Colonic mucosa (tissue), 4 donors: Measurements from ENCODE around the gene FARS2. TPM values are rescaled to one million over a fixed set of nuclear protein-coding genes. Genes with fewer than 3 reads are reported as not detected.

Source experiments
- DNase-seq: peaks from one replicate; pipeline ENCODE4 v3.0.0-alpha.2; 2020
- H3K27ac ChIP-seq: fragments of 200-600 bp; one replicate; pipeline ENCODE4 v1.8.0; 2021
- H3K27me3 ChIP-seq: fragments of 200-600 bp; one replicate; pipeline ENCODE4 v1.8.0; 2021
- H3K36me3 ChIP-seq: fragments of 200-600 bp; one replicate; pipeline ENCODE4 v1.8.0; 2021
- H3K4me1 ChIP-seq: fragments of 200-600 bp; one replicate; pipeline ENCODE4 v1.8.0; 2021; ENCODE audit warnings: mild to moderate bottlenecking
- H3K4me3 ChIP-seq: fragments of 200-600 bp; one replicate; pipeline ENCODE4 v1.8.0; 2021
- H3K9ac ChIP-seq, 2 donors: one replicate each; pipeline ENCODE4 v1.7.0; 2013; ENCODE audit warnings: control low read depth in 2 of 2, low read depth in 2 of 2, low read length in 2 of 2
- H3K9me3 ChIP-seq: fragments of 200-600 bp; one replicate; pipeline ENCODE4 v1.8.0; 2021
- intact Hi-C: fragments of 100-400 bp; cut with DNase I; formaldehyde crosslinking; loops from one replicate; pipeline ENCODE4 v1.14.1; 2022
- total RNA-seq, 2 donors: library from RNA; stranded (reverse); fragmentation: NEBNext Ultra II Directional in 1 of 2; extraction: Animal tissue kit (Norgen Biotek cat#: 25700) in 1 of 2; gene quantifications; one replicate each; pipeline ENCODE4 v1.2.1, GENCODE V29; 2021
- TF ChIP-seq, protein P1 (sequence below): fragments of 200-600 bp; IDR thresholded peaks from one replicate; pipeline ENCODE4 v1.8.0; 2022; ENCODE audit warnings: antibody characterized with exemption, mild to moderate bottlenecking
- donor health status: healthy.
- donor health status: DM: no; HTN: no; CAD: no.
- donor health status: DM: no; HTN: no; CAD: no.

Gene FARS2
- total RNA-seq, 2 donors from 2014 or later, result 14.7 to 23.0 TPM

DNA sequence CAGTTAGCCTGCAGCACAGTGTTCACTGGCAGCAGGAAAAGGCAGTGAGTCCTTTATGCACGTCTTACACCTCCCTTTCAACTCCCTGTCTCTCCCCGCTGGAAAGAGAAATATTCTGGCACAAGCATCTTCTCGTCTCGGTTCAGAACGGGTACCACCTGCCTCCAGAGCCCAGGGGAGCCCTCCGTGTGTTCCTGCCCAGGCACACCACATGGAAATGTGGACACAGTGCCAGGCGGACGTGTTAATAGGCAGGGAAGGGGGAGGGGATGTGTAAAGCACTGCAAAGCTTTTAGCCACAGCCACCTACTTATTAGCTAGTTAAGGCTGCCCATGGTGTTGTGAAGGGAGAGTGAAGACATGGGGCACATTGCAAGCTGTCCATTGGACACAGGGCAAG lies 219.7 kb downstream of the FARS2 start:
- Histone ChIP-seq H3K4me3 (no peak overlapping the region), H3K36me3 (no peaks in the 10 kb centered on the region), H3K27me3 (no peaks in the 10 kb centered on the region), H3K9me3 (no peaks in the 10 kb centered on the region), H3K9ac (no peak overlapping the region), H3K27ac (no peak overlapping the region), H3K4me1 (no peaks in the 10 kb centered on the region)
- intact Hi-C loops, result no loop called here
- no peak for DNase-seq
- TF ChIP-seq, protein P1, sequence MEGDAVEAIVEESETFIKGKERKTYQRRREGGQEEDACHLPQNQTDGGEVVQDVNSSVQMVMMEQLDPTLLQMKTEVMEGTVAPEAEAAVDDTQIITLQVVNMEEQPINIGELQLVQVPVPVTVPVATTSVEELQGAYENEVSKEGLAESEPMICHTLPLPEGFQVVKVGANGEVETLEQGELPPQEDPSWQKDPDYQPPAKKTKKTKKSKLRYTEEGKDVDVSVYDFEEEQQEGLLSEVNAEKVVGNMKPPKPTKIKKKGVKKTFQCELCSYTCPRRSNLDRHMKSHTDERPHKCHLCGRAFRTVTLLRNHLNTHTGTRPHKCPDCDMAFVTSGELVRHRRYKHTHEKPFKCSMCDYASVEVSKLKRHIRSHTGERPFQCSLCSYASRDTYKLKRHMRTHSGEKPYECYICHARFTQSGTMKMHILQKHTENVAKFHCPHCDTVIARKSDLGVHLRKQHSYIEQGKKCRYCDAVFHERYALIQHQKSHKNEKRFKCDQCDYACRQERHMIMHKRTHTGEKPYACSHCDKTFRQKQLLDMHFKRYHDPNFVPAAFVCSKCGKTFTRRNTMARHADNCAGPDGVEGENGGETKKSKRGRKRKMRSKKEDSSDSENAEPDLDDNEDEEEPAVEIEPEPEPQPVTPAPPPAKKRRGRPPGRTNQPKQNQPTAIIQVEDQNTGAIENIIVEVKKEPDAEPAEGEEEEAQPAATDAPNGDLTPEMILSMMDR, result no peak

DNA sequence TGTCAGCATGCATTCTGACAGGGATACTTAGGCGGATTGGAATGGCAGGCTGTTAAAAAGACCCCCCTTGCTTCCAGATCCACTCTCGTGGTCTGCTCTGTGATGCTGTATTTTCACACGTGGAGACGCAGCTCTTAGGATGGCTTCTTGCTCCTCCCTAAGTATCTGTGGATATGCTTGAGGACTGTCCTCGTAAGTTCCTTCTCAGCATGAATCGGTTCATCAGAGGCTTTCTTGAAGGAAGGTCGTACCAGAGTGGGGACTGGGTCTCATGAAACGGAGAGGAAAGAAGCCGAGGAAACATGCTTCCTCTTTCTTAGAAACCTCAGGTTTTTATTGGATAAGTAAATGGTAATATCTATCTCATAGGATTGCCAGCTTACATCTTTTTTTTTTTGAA lies 220.4 kb downstream of the FARS2 start:
- H3K27me3 ChIP-seq, result no peaks in the 10 kb centered on the region
- intact Hi-C loops, result no loop called here
- H3K4me3 ChIP-seq, result no peak overlapping the region
- H3K4me1 ChIP-seq, result no peaks in the 10 kb centered on the region
- DNase-seq, result no peak
- TF ChIP-seq, protein P1, result no peak
- H3K9me3 ChIP-seq, result no peaks in the 10 kb centered on the region
- H3K27ac ChIP-seq, result no peak overlapping the region
- H3K36me3 ChIP-seq, result no peaks in the 10 kb centered on the region
- H3K9ac ChIP-seq, result no peak overlapping the region

DNA sequence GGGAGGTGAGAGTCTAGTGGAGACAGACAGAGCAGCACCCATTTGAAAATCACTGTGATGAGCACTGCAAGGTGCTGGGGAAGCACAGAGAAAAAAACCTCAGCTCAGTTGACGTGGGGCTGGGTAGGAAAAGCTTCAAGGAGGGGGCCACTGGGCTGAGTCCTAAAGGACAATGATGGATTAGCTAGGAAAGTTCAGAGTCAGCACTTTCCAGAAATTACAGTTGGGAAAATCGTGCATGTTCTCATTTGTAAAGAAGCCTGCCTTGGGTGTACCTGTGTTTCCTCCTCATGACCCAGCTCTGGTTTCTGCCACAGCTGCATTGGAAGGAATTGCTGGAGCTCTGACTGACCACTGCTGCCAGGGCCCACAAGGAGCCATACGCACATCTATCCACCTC lies 221.3 kb downstream of the FARS2 start:
- Histone ChIP-seq H3K9me3 (no peaks in the 10 kb centered on the region), H3K27me3 (no peaks in the 10 kb centered on the region)
- no peak for DNase-seq

DNA sequence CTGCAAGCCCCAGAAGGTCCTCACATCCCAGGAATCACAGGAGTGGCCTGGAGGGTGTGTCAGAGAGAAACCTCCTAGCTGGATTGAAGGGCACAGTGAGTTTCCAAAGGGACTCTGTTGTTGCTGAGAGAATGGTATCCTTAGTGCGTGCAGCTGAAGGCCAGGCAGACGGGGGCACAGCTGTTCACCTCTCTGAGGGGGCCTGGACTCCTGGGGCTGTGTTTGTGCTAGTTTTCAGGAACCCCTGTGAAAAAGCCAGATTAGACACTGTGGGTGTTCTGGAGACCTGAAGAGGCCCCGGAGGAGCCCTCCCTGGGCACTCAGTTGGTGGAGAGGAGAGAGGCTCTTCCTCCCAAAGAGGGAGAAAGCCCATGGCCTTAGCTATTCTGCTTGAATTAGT lies 223.4 kb downstream of the FARS2 start:
- Histone ChIP-seq H3K27me3 (no peaks in the 10 kb centered on the region), H3K9ac (no peak overlapping the region), H3K4me1 (no peaks in the 10 kb centered on the region), H3K36me3 (no peaks in the 10 kb centered on the region), H3K4me3 (no peak overlapping the region), H3K27ac (no peak overlapping the region), H3K9me3 (no peaks in the 10 kb centered on the region)
- TF ChIP-seq, protein P1, result no peak
- intact Hi-C loops, result no loop called here
- DNase-seq, result no peak

More for the DNA sequence above, 221.3 kb downstream of the FARS2 start:
- Histone ChIP-seq H3K4me3 (no peak overlapping the region), H3K27ac (no peak overlapping the region), H3K4me1 (no peaks in the 10 kb centered on the region), H3K36me3 (no peaks in the 10 kb centered on the region), H3K9ac (no peak overlapping the region)
- intact Hi-C loops, result no loop called here
- TF ChIP-seq, protein P1, result no peak

DNA sequence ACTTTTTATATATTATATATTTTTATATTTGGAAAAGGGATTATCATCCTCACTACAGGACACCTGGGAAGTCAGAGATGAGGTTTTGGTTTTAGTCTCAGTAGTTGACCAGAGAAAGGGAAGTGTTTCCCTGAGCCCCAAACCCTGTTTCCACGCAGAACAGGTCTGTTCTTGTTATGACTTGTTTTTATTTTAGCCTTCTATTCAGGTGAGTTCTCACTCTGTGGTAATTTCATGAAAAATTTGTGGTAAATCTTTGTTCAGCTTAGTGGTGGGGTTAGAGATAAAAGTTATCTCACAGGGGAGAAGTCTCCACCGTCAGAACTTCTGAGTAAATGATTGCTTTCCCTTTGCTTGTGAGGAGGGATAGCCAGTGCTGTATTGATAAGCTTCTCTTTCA lies 224.9 kb downstream of the FARS2 start:
- Histone ChIP-seq H3K9me3 (no peaks in the 10 kb centered on the region), H3K9ac (no peak overlapping the region), H3K4me3 (no peak overlapping the region), H3K36me3 (no peaks in the 10 kb centered on the region), H3K4me1 (no peaks in the 10 kb centered on the region), H3K27me3 (no peaks in the 10 kb centered on the region), H3K27ac (no peak overlapping the region)
- intact Hi-C loops, result no loop called here
- DNase-seq, result no peak
- TF ChIP-seq, protein P1, result no peak
